Adrenal gland (tissue), 12 donors: ENCODE results near the gene MEOX2. TPM values are rescaled to one million over a fixed set of nuclear protein-coding genes. Genes with fewer than 3 reads are reported as not detected.

Source experiments
- DNase-seq, 7 donors: peaks; one replicate each; pipeline ENCODE4 v3.0.0-alpha.2; 2019 to 2020
- H3K27ac ChIP-seq, 5 donors: fragments of 200-600 bp; sonication (generic) in 4 of 5; 1 replicate in 3 of 5; 2 replicates in 2 of 5; pipeline versions ENCODE4 v1.5.1 to v1.8.0; 2016 to 2020; ENCODE audit warnings: mild to moderate bottlenecking in 1 of 5
- H3K27me3 ChIP-seq: fragments of 200-600 bp; 2 replicates; pipeline ENCODE4 v1.8.0; 2021
- H3K36me3 ChIP-seq, 2 donors: fragments of 200-600 bp; replicated peaks in 1 of 2; 1 replicate in 1 of 2; 2 replicates in 1 of 2; pipeline versions ENCODE4 v1.5.1 to v1.8.0; 2018 to 2022
- H3K4me1 ChIP-seq, 2 donors: fragments of 200-600 bp; replicated peaks in 1 of 2; 1 replicate in 1 of 2; 2 replicates in 1 of 2; pipeline versions ENCODE4 v1.5.1 to v1.8.0; 2018 to 2021
- H3K4me3 ChIP-seq, 4 donors: fragments of 200-600 bp; sonication (generic) in 3 of 4; one replicate each; pipeline ENCODE4 v1.5.1; 2016 to 2018
- H3K9me3 ChIP-seq, 3 donors: fragments of 200-600 bp; sonication (generic) in 1 of 3; replicated peaks in 1 of 3; 1 replicate in 2 of 3; 2 replicates in 1 of 3; pipeline versions ENCODE4 v1.5.1 to v1.8.0; 2016 to 2021
- POLR2A ChIP-seq, 2 donors: fragments of 450-650 bp; IDR thresholded peaks; one replicate each; pipeline ENCODE4 v1.6.1; 2017; ENCODE audit warnings: antibody characterized with exemption in 2 of 2, mild to moderate bottlenecking in 2 of 2, moderate library complexity in 1 of 2
- WGBS, 4 donors: extraction: QIAGEN DNeasy Blood & Tissue Kit in 2 of 4; methylation state at CpG; one replicate each; pipeline versions ENCODE4 v1.1.5 to v1.1.7; 2013 to 2017; 5-methylcytosine and 5-hydroxymethylcytosine counted together
- intact Hi-C, 2 donors: fragments of 100-400 bp; cut with DNase I; formaldehyde crosslinking; loops; one replicate each; pipeline versions ENCODE4 v1.14.1 to v1.15.0; 2022 to 2023
- polyA plus RNA-seq, 3 donors: library from polyadenylated mRNA; stranded (reverse); fragments of 200-250 nt in 2 of 3; fragments of 350-450 nt in 1 of 3; fragmentation: Illumina TruSeq in 1 of 3; extraction: RNeasy Lipid Tissue Mini Kit (QIAGEN cat#74804) in 1 of 3; gene quantifications; one replicate each; pipeline ENCODE4 v1.2.3, GENCODE V29; 2013 to 2014
- total RNA-seq, 9 donors: library from RNA; depleted of rRNA in 4 of 9; stranded (reverse); fragments of >200 nt in 4 of 9; fragments of 120-200 nt in 1 of 9; fragmentation: NEBNext Ultra II Directional in 1 of 9; extraction: Animal tissue kit (Norgen Biotek cat#: 25700) in 1 of 9; gene quantifications; one replicate each; pipeline versions ENCODE4 v1.1.0 to v1.2.4, GENCODE V29; 2013 to 2023
- TF ChIP-seq, protein P1 (sequence below), 6 experiments: fragments of 450-650 bp in 4 of 6; fragments of 200-600 bp in 2 of 6; sonication (generic) in 1 of 6; IDR thresholded peaks; 1 replicate in 5 of 6; 2 replicates in 1 of 6; pipeline versions ENCODE4 v1.5.1 to v1.8.0; 2016 to 2021; ENCODE audit warnings: antibody characterized with exemption in 6 of 6, mild to moderate bottlenecking in 2 of 6, moderate library complexity in 1 of 6
- donor health status: healthy with polysubstance abuse.
- donor health status: Bipolar disorder and iron deficiency.
- donor health status: DM: yes; HTN: yes; CAD: no.
- donor health status: DM: no; HTN: no; CAD: no.
- donor health status: DM: no; HTN: no; CAD: no.
- donor health status: DM: yes; HTN: yes; CAD: no.

Gene MEOX2
- total and polyA plus RNA-seq, 12 donors = 0.14 to 3.0 (median 0.79) TPM; not detected in 2

DNA sequence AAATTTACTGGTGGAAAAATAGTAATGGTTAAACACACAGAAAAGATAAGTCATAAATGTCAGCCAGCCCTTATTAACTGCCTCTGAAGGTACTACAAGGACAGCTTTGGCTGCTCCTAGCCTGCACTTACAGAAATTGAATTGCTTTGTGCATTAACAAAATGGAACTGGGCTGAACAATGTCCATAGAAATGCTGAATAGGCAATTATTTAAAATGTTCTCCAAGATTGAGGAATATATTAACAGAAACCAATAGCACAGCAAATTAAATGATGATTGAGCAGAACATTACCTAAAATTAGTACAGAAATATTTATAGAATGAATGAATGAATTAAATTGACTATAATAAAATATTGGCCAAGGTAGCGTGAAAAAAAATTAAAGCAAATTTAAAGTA lies 82.3 kb downstream of the MEOX2 start:
- H3K4me1 ChIP-seq = no peaks in the 10 kb centered on the region
- no peaks in the 10 kb centered on the region for H3K27me3 ChIP-seq
- H3K27ac ChIP-seq = no peak overlapping the region
- no peaks in the 10 kb centered on the region for H3K9me3 ChIP-seq
- H3K36me3 ChIP-seq = no peaks in the 10 kb centered on the region
- whole genome bisulfite sequencing, 4 donors = 91 to 99% (median 96%) methylated on average over 1 of the region's 1 CpG
- TF ChIP-seq, protein P1, sequence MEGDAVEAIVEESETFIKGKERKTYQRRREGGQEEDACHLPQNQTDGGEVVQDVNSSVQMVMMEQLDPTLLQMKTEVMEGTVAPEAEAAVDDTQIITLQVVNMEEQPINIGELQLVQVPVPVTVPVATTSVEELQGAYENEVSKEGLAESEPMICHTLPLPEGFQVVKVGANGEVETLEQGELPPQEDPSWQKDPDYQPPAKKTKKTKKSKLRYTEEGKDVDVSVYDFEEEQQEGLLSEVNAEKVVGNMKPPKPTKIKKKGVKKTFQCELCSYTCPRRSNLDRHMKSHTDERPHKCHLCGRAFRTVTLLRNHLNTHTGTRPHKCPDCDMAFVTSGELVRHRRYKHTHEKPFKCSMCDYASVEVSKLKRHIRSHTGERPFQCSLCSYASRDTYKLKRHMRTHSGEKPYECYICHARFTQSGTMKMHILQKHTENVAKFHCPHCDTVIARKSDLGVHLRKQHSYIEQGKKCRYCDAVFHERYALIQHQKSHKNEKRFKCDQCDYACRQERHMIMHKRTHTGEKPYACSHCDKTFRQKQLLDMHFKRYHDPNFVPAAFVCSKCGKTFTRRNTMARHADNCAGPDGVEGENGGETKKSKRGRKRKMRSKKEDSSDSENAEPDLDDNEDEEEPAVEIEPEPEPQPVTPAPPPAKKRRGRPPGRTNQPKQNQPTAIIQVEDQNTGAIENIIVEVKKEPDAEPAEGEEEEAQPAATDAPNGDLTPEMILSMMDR (IDR thresholded peaks at IDR 0.05) = no peak
- TF ChIP-seq POLR2A (IDR thresholded peaks at IDR 0.05) = no peak
- H3K4me3 ChIP-seq = no peak overlapping the region
- no peak for DNase-seq
- intact Hi-C loops = no loop called here

DNA sequence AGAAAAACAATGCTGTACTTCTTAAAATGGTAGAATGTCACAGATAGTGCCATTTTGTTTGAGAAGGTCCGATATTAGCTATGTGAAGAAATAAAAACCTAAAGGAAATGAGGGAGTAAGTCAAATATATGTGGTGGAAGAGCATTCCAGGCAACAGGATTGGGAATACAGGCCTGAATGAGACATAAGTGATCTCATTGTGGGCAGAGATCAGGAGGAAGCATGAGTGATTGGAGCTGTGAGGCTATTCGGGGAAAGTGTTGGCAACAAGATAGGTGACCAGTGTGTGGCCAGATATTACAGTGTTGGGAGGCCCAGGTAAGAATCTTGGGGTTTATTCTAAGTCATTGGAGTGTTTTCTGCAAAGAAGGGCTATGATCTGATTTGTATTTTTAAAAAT lies 83.4 kb downstream of the MEOX2 start:
- intact Hi-C loops = no loop called here
- H3K9me3 ChIP-seq = no peaks in the 10 kb centered on the region
- TF ChIP-seq, protein P1 (IDR thresholded peaks at IDR 0.05) = no peak
- no peak for TF ChIP-seq POLR2A (IDR thresholded peaks at IDR 0.05)
- H3K27me3 ChIP-seq = no peaks in the 10 kb centered on the region
- no peaks in the 10 kb centered on the region for H3K4me1 ChIP-seq
- no peak overlapping the region for H3K27ac ChIP-seq
- DNase-seq = no peak
- H3K36me3 ChIP-seq = no peaks in the 10 kb centered on the region
- 61 to 78% (median 63%) methylated on average over 2 of the region's 2 CpGs for WGBS, 4 donors
- H3K4me3 ChIP-seq = no peak overlapping the region

DNA sequence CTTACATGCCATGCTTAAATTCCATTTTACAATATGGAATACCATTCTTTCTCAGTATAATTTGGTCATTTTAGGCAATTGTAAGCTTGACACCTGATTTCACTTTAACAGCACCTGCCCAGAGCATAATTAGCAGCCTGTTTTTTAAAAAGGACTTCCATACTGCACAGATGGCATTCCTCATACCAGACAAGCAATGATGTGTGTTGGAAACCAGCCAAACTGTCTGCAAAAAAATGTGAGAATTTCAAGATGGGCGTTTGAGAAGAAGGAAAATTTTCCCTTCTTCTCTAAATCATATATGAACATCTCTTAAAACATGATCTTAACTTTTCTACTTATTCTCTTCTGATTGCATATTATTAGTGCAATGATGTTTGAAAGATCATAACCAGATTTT lies 84.2 kb downstream of the MEOX2 start:
- 17 to 43% (median 34%) methylated on average over 1 of the region's 1 CpG for WGBS, 4 donors
- no peaks in the 10 kb centered on the region for H3K27me3 ChIP-seq
- TF ChIP-seq, protein P1 (IDR thresholded peaks at IDR 0.05) = no peak
- no peak for TF ChIP-seq POLR2A (IDR thresholded peaks at IDR 0.05)
- no peaks in the 10 kb centered on the region for H3K4me1 ChIP-seq
- DNase-seq = no peak
- H3K36me3 ChIP-seq = no peaks in the 10 kb centered on the region
- no peaks in the 10 kb centered on the region for H3K9me3 ChIP-seq
- no peak overlapping the region for H3K27ac ChIP-seq
- intact Hi-C loops = no loop called here
- H3K4me3 ChIP-seq = no peak overlapping the region

DNA sequence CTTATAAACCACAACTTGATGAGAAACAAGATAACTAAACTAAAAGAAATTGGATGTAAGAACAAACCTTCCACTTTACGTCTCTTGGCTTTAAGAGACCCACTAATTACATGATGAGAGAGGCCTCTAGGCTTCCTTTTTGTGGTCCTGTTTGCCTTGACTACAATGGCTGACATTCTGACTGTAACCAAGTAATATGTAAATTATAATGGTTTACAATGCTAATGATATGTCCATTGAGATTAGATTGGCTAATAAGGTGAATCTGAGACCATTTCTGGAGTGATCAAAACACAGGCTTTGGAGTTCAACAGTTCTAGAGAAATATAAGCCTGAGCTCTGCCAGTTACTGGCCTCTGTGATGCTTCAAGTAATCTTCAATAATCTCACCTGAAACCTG lies 85.3 kb downstream of the MEOX2 start:
- intact Hi-C loops = no loop called here
- Histone ChIP-seq H3K9me3 (no peaks in the 10 kb centered on the region), H3K36me3 (no peaks in the 10 kb centered on the region), H3K27me3 (no peaks in the 10 kb centered on the region), H3K27ac (no peak overlapping the region), H3K4me3 (no peak overlapping the region), H3K4me1 (no peaks in the 10 kb centered on the region)
- no peak for TF ChIP-seq POLR2A (IDR thresholded peaks at IDR 0.05)
- TF ChIP-seq, protein P1 (IDR thresholded peaks at IDR 0.05) = no peak
- DNase-seq = no peak
- WGBS, 4 donors = 53 to 71% (median 61%) methylated on average over 1 of the region's 1 CpG
